DOHH2 (cell line): Measurements from ENCODE around the gene CHRDL1.

ENCODE experiments used
- H3F3A ChIP-seq: fragments of 200-600 bp; sonication (generic), shearing (Covaris generic); 2 replicates; pipeline ENCODE4 v1.6.0; 2016; ENCODE audit warnings: antibody characterized with exemption, mild to moderate bottlenecking; ENCODE audit not compliant: control insufficient read depth, insufficient read depth
- H3K27ac ChIP-seq: fragments of 200-600 bp; sonication (generic); 2 replicates; pipeline ENCODE4 v1.5.1; 2014; ENCODE audit warnings: low read depth, mild to moderate bottlenecking, low read length, moderate library complexity
- H3K27me3 ChIP-seq: fragments of 200-600 bp; sonication (generic); 2 replicates; pipeline ENCODE4 v1.6.1; 2014; ENCODE audit warnings: mild to moderate bottlenecking, low read length, mixed read lengths; ENCODE audit not compliant: control insufficient read depth
- H3K36me3 ChIP-seq: fragments of 200-600 bp; sonication (generic); 2 replicates; pipeline ENCODE4 v1.6.1; 2014; ENCODE audit warnings: mild to moderate bottlenecking, low read length, moderate library complexity, mixed read lengths; ENCODE audit not compliant: control insufficient read depth
- H3K4me1 ChIP-seq: fragments of 200-600 bp; sonication (generic); 2 replicates; pipeline ENCODE4 v1.6.1; 2014; ENCODE audit warnings: mild to moderate bottlenecking, low read length, mixed read lengths; ENCODE audit not compliant: control insufficient read depth
- H3K4me2 ChIP-seq: fragments of 200-600 bp; sonication (generic); 2 replicates; pipeline ENCODE4 v1.6.0; 2014; ENCODE audit warnings: mild to moderate bottlenecking, low read length, moderate library complexity
- H3K4me3 ChIP-seq: fragments of 200-600 bp; sonication (generic); 2 replicates; pipeline ENCODE4 v1.5.1; 2014; ENCODE audit warnings: mild to moderate bottlenecking, low read length, mixed read lengths
- H3K79me2 ChIP-seq: fragments of 200-600 bp; sonication (generic); 2 replicates; pipeline ENCODE4 v1.6.1; 2014; ENCODE audit warnings: mild to moderate bottlenecking, low read length, mixed read lengths; ENCODE audit not compliant: control insufficient read depth
- H3K9me2 ChIP-seq: fragments of 200-600 bp; sonication (generic); replicated peaks from 2 replicates; pipeline ENCODE4 v1.6.1; 2014; ENCODE audit warnings: mild to moderate bottlenecking, low read length, mixed read lengths; ENCODE audit not compliant: control insufficient read depth
- H3K9me3 ChIP-seq: fragments of 200-600 bp; sonication (generic); 2 replicates; pipeline ENCODE4 v1.6.1; 2014; ENCODE audit warnings: antibody characterized with exemption, low read length, mixed read lengths; ENCODE audit not compliant: control insufficient read depth, insufficient read depth
- H4K20me1 ChIP-seq: fragments of 200-600 bp; sonication (generic); 2 replicates; pipeline ENCODE4 v1.6.0; 2014; ENCODE audit warnings: low read depth, mild to moderate bottlenecking, antibody characterized with exemption, low read length, moderate library complexity; ENCODE audit not compliant: control insufficient read depth, insufficient read depth
- CTCF ChIP-seq: fragments of 200-600 bp; sonication (generic); IDR thresholded peaks from one replicate; pipeline ENCODE4 v1.5.1; 2014; ENCODE audit warnings: antibody characterized with exemption, mild to moderate bottlenecking, low read depth, low read length; ENCODE audit not compliant: poor library complexity, severe bottlenecking
- EZH2phosphoT487 ChIP-seq: fragments of 200-600 bp; sonication (generic); IDR thresholded peaks from 2 replicates; pipeline ENCODE4 v1.6.1; 2017; ENCODE audit warnings: borderline replicate concordance, mild to moderate bottlenecking, antibody characterized with exemption, low read length, moderate library complexity, mixed read lengths

Gene CHRDL1

DNA sequence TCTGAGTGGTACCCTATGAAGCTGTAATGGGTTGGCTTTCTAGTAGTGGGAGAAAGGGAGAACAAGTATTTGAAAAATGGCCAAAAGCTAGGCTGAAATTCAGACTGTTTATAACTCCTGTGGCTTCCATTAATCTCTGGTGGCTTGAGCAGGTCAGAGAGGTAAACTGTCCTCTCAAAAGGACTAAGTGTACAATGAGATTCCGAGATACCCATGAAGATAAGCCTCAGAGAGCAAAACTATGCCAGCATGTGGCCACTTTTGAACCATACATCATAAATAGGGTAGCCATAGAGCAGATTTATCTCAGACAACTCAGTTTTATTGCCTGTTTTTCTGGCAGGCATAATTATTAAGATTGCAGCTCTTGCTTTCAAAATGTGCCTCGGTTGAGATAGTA, 89.2 kb downstream of the CHRDL1 start:
- Histone ChIP-seq H3K4me2 (no peak overlapping the region), H3K27me3 (no peaks in the 10 kb centered on the region), H3K9me3 (no peaks in the 10 kb centered on the region), H3K9me2 (no peaks in the 10 kb centered on the region), H3F3A (no peaks in the 10 kb centered on the region), H3K36me3 (no peaks in the 10 kb centered on the region), H3K27ac (no peak overlapping the region), H3K79me2 (no peaks in the 10 kb centered on the region), H4K20me1 (no peaks in the 10 kb centered on the region), H3K4me3 (no peak overlapping the region), H3K4me1 (no peaks in the 10 kb centered on the region)
- no peak for TF ChIP-seq CTCF
- no peak for TF ChIP-seq EZH2phosphoT487

DNA sequence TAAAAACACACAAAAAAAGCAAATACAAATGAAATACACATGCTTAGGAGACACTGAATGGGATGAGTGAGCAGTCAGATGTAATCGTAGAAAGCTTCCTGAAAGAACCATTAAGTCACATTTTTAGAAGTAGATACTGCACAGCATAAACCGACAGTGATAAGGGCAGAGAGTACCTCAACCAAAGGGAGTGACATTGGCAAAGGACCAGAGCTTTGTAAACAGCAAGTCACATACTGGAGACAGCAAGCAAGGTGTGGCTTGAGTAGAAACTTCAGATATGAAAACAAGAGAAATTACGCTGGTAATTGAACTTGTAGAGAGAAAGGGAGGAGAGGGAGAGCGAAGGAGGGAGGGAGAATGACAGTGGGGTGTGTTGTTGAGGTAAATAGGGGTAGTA, 92.0 kb downstream of the CHRDL1 start:
- H3K27me3 ChIP-seq, result no peaks in the 10 kb centered on the region
- no peaks in the 10 kb centered on the region for H3K9me3 ChIP-seq
- H4K20me1 ChIP-seq, result no peaks in the 10 kb centered on the region
- no peaks in the 10 kb centered on the region for H3K4me1 ChIP-seq
- H3F3A ChIP-seq, result no peaks in the 10 kb centered on the region
- H3K36me3 ChIP-seq, result no peaks in the 10 kb centered on the region
- no peaks in the 10 kb centered on the region for H3K9me2 ChIP-seq
- no peak overlapping the region for H3K4me3 ChIP-seq
- no peaks in the 10 kb centered on the region for H3K79me2 ChIP-seq
- H3K27ac ChIP-seq, result no peak overlapping the region
- H3K4me2 ChIP-seq, result no peak overlapping the region
- TF ChIP-seq CTCF, result no peak
- no peak for TF ChIP-seq EZH2phosphoT487

DNA sequence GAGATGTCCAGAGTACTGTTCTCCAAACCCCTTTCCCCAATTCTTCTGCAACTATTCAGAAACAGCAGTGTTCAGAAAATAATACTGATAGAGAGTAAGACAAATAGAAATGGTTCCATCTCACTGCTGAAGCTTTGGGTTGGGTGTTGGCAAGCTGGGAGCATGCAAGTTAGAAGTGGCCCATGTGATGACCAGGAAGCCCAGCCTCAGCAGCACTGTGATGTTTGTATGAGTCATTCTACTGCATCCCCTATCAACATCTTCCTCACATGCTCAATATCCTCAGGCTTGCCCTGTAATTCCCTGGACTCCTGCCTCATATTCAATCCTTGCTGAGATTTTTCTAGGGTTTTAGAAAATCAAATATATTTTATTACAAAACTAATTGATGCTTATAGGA, 96.5 kb downstream of the CHRDL1 start:
- TF ChIP-seq EZH2phosphoT487 (no peak), CTCF (no peak)
- no peaks in the 10 kb centered on the region for H3K4me1 ChIP-seq

DNA sequence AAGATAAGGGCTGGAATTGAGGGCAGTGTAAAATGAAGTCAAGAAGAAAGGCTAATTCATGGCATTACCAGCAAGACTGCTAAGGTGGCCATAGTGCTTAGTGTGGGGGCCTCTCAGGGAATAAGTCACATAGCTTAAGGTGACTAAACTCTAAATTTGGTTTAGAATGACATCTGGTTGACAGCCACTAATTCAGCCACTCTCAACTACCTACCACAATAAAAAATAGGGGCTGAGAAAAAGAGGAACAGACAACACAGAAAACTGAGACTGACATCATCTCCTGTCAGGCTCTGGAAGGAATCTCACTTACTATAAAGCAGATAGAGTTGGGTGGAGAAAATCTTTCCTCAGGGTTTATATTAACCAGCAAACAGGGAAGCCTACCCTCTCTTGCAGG, 96.9 kb downstream of the CHRDL1 start:
- no peaks in the 10 kb centered on the region for H3K9me2 ChIP-seq
- H3K4me2 ChIP-seq, result no peak overlapping the region
- H3F3A ChIP-seq, result no peaks in the 10 kb centered on the region
- H3K9me3 ChIP-seq, result no peaks in the 10 kb centered on the region
- TF ChIP-seq EZH2phosphoT487, result no peak
- TF ChIP-seq CTCF, result no peak
- H3K79me2 ChIP-seq, result no peaks in the 10 kb centered on the region
- no peaks in the 10 kb centered on the region for H3K36me3 ChIP-seq
- no peaks in the 10 kb centered on the region for H3K27me3 ChIP-seq
- no peaks in the 10 kb centered on the region for H4K20me1 ChIP-seq
- H3K4me1 ChIP-seq, result no peaks in the 10 kb centered on the region
- H3K4me3 ChIP-seq, result no peak overlapping the region
- no peak overlapping the region for H3K27ac ChIP-seq

More for the DNA sequence above, 96.5 kb downstream of the CHRDL1 start:
- Histone ChIP-seq H3K4me2 (no peak overlapping the region), H3K9me3 (no peaks in the 10 kb centered on the region), H3K79me2 (no peaks in the 10 kb centered on the region), H3K27me3 (no peaks in the 10 kb centered on the region), H3K36me3 (no peaks in the 10 kb centered on the region), H3K4me3 (no peak overlapping the region), H3K27ac (no peak overlapping the region), H3K9me2 (no peaks in the 10 kb centered on the region), H3F3A (no peaks in the 10 kb centered on the region), H4K20me1 (no peaks in the 10 kb centered on the region)
